Activated naive CD4-positive, alpha-beta T cell treated with anti-CD3 and anti-CD28 coated beads, Interleukin-2, amount 50 U/mL, for 16 hours (primary cell): ENCODE measurements around the gene NBAS.
"Not testable (repeated sequence)": the region's sequence is repeated elsewhere in the genome, so short reads cannot be mapped to it uniquely, and the experiment has no call there.

Experiments used
- DNase-seq: peaks from one replicate; pipeline ENCODE4 v3.0.0-alpha.2; 2020

Gene NBAS

GRCh38 chr2:15404511-15404910, 156.6 kb downstream of the NBAS start:
- not testable (repeated sequence) for DNase-seq

DNA sequence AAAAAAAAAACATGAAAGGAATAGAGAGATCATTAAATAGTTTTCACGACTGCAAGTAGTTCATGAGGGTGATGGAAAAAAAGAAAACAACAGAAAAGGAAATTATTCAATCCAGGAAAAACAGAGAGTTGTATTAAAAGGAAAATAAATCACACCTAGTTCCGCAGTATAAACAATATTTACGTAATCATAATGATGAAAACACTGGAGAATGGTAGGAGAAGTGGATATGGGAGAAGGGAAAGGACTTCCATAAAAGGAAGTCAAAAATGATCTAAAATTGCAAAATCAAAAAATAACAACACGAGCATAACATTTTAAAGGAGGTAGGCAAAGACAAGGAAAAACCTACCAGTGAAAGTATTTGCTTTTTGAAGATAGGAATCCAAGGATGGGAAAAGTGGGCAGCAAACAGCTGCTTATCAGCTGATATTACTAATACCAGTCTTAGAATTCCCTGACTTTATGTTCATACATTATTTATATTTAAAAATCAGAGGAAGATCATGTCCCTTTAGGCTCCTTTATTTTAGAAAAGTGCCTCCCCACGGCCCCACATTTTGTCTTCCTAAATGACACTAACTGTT, 160.8 kb downstream of the NBAS start:
- no peak for DNase-seq

- DNase-seq, result no peak
Observed at GRCh38 chr2:15399241-15399640, 161.9 kb downstream of the NBAS start.

DNA sequence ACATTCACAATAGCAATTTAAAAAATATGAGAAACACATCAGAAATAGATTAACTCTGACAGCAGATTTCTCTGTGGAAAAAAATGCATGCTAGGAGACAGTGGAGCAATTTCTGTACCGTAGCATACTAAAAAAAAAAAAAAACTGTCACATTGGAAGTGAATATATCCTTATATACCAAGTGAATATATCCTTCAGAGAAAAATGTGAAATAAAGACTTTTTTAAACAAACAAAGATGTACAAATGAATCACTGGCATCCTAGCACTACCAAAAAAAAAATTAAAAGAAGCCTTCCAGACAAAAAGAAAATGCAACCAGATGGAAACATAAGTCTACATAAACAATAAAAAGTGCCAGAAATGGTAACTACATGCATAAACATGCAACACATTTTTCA, 169.4 kb downstream of the NBAS start:
- DNase-seq, result no peak

- DNase-seq, result no peak
Observed at GRCh38 chr2:15389895-15390294, 171.2 kb downstream of the NBAS start.

GRCh38 chr2:15389326-15389700, 171.8 kb downstream of the NBAS start:
- DNase-seq, result no peak

DNA sequence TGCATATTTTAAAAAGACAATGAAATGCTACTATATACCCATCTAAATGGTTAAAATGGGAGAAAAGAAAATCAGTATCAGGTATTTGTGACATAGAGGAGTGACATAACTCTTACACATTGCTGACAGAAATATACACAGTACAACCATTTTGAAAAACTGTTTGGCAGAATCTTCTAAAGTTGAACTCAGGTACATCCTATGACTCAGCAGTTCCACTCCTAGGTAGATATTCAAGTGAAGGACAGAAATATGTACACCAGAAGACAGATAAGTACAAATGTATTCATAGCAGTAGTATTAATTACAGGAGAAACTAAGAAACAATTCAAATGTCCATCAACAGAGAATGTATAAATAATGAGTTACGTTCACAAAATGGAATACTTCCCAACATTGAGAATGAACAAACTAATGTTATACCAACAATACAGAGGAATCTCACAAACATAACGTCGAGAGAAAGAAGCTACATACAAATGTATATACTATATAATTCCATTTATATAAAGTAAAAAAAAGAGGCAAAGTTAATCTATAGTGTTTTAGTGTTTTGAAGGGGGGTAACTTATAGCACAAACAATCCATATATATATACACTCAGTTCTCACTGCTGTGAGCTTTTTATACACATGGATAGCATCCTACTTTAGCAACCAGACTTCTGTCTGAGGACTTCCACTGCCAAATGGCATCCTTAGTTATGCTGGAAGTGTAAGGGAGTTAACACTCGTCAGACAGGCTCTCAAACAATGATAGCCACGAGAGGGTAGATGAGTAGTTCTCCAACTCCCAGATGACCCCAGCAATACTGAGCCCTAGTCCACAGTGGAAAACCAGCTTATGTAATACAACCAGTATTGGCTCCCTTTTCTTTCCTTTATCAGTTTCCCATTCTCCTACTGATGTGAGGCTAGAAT, 172.5 kb downstream of the NBAS start:
- DNase-seq, result no peak

DNA sequence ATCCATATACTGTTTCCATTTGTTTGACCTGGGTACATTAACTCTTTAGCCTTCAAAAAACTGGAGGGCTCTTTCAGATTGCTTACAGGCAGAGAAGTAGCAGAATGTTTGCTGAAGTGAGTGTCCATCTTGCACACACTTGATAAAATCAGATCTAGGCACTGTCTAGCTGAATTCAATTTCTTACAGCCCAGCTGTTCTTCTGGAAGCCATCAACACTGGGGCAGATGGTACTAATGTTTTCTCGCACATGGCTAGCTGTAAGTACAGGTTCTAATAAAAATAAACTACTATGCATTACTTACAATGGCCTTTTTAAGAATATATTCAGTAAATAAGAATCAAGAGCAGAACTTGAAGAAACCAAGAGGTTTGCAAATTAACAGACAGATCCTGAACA, 175.9 kb downstream of the NBAS start:
- DNase-seq, result no peak

- DNase-seq, result no peak
Observed at GRCh38 chr2:15383695-15384350, 177.3 kb downstream of the NBAS start.

GRCh38 chr2:15378148-15378908, 182.8 kb downstream of the NBAS start:
- no peak for DNase-seq

DNA sequence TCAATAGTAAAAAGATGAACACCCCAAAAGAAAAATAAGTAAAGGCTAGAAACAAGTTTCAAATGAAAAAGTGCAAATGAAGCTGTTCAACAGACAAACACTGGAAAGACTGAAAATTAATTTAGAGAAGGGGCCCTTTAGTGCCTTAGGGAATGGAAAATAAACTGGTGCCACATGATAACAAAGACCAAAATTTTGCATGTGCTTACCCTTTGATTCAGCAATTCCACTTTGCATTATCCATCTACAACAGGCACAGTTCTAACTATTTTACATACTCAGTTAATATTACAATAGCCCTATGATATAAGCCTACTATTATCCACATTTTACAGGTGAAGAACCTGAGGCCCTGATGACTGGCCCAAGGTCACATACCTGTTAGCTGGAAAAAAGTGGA, 183.9 kb downstream of the NBAS start:
- DNase-seq, result no peak

GRCh38 chr2:15372019-15372418, 189.1 kb downstream of the NBAS start:
- no peak for DNase-seq

GRCh38 chr2:15369129-15369528, 192.0 kb downstream of the NBAS start:
- no peak for DNase-seq

DNA sequence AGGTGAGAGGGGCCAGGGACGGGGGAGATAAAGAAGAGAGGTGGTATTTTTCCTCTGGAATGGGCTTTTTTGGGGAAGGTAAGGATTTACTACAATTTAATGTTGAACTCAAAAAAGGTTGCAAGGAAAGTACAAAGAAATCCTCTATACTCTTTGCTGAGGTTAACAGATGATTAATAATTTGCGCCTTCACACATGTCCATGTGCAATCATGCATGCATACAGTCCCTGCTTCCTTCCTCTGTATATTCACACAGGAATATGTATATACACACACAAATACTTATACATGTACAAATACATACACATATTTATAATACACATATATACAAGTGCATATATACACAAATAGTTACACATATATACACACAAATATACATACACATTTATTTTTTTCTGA, 193.4 kb downstream of the NBAS start:
- DNase-seq, result no peak

DNA sequence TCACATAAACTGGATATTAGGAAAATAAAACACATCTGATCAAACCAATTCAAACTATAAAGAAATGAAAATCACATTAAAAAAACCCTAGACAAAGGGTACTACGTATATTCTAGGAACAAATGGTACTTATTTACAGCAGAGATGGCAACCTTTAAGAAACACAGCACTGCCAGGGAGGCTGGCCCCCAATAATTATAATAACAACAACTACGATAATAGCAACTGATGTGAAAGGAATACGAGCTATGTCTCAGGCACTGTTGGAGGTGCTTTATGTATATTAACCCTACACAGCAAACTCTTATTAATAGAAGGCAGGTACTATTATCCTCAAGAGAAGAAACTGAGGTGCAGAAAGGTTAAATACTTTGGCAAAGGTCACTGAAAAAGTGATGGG, 193.9 kb downstream of the NBAS start:
- DNase-seq, result no peak

- DNase-seq, result no peak
Observed at GRCh38 chr2:15365411-15365810, 195.7 kb downstream of the NBAS start.

- DNase-seq, result no peak
Observed at GRCh38 chr2:15364561-15364960, 196.6 kb downstream of the NBAS start.

DNA sequence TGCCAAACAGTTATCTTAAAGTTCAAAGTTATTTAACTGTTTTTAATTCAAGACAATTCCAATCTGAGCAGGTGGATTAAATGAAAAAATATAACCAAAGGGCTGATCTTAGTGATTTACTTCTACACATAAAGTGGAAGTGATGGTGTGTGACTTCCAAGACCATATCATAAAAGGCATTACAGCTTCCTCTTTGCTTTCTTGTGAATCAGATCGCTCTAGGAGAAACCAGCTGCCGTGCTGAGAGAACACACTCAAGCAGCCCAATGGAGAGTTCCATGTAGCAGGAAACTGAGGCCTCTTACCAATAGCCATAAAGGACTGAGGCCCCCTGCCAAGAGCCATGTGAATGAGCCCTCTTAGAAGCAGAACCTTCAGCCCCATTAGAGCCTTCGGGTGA, 197.4 kb downstream of the NBAS start:
- no peak for DNase-seq

- no peak for DNase-seq
Observed at GRCh38 chr2:15363142-15363541, 198.0 kb downstream of the NBAS start.

- DNase-seq, result no peak
Observed at GRCh38 chr2:15359716-15360531, 201.2 kb downstream of the NBAS start.

DNA sequence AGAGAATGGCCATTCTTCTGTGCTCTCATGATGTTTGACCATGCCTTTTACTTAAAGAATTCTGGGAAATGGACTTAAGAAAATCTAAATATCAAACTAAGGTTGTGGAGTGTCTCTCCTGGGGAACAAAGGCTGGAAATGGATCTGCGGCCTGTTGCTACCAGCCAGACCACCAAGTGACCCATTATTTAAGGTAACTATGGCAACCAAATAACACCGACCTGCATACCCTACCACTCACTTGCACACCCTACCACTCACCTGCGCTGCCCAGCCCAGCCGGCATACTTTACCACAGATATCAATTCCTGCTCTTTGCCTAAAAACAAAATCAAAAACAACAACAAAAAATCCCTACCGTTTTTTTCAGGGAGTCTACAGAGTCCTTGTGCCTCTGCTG, 203.2 kb downstream of the NBAS start:
- no peak for DNase-seq

- no peak for DNase-seq
Observed at GRCh38 chr2:15357186-15357585, 203.9 kb downstream of the NBAS start.
